Transverse colon (tissue), 3 donors: ENCODE measurements around the gene DNAJB6.

ENCODE experiments used
- POLR2A ChIP-seq: fragments of 450-650 bp; IDR thresholded peaks from one replicate; pipeline ENCODE4 v1.6.1; 2016; ENCODE audit warnings: antibody characterized with exemption, mild to moderate bottlenecking, moderate library complexity
- TF ChIP-seq, protein P1 (sequence below), 5 experiments: fragments of 200-600 bp in 3 of 5; fragments of 450-650 bp in 2 of 5; sonication (generic) in 3 of 5; IDR thresholded peaks; 1 replicate in 2 of 5; 2 replicates in 3 of 5; pipeline ENCODE4 v1.5.1; 2016 to 2017; ENCODE audit warnings: antibody characterized with exemption in 5 of 5, inconsistent platforms in 3 of 5, mild to moderate bottlenecking in 2 of 5, moderate library complexity in 1 of 5

DNA sequence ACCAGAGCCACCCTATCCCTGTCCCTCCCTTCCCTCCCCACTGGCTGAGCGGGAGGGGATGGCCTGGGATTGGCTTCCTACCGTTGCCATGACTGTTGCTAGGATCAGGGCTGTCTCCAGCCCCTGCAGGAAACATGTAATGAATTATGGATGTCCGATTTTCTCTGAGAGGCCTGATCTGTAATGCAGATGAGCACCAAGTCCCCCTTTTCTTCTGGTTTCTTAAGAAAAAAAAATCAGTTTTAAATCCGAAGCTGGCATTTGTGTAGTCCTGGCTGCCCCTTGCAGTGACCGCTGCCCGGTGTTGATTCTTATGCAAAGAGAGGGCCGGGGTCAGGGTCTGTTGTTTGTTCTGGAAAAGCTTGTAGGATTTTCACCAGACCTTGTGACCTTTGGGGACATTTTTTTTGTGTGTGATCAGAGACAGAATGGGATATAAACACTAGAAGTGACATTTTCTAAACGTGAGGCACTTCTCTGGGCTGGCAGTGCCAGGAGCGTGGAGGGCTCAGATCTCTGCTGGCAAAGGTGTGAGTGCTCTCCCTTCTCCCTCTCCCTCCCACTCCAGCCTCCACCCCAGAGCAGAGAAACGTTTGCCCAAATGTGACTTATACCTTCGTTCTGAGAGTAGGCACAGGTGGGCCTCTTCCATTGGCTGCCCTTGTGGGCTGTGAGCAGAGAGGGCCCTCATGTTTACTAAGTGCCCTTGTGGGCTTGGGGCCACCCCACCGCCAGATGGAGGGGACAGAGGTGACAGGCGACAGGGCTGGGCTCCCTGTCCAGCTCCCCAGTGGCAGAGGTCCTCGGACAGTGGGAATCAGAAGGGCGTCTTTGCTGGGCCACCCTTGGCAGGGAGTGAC, 127.5 kb downstream of the DNAJB6 start:
- TF ChIP-seq POLR2A: no peak
- TF ChIP-seq, protein P1, sequence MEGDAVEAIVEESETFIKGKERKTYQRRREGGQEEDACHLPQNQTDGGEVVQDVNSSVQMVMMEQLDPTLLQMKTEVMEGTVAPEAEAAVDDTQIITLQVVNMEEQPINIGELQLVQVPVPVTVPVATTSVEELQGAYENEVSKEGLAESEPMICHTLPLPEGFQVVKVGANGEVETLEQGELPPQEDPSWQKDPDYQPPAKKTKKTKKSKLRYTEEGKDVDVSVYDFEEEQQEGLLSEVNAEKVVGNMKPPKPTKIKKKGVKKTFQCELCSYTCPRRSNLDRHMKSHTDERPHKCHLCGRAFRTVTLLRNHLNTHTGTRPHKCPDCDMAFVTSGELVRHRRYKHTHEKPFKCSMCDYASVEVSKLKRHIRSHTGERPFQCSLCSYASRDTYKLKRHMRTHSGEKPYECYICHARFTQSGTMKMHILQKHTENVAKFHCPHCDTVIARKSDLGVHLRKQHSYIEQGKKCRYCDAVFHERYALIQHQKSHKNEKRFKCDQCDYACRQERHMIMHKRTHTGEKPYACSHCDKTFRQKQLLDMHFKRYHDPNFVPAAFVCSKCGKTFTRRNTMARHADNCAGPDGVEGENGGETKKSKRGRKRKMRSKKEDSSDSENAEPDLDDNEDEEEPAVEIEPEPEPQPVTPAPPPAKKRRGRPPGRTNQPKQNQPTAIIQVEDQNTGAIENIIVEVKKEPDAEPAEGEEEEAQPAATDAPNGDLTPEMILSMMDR (IDR thresholded peaks at IDR 0.05): no peak
